Lung (tissue), 12 donors: ENCODE data around the gene GP5. TPM values are rescaled to one million over a fixed set of nuclear protein-coding genes. Genes with fewer than 3 reads are reported as not detected.

ENCODE experiments used
- ATAC-seq: fragments of 200-7000 bp; cut with Tn5 transposase; one replicate; pipeline ENCODE4 v1.9.1; 2020; ENCODE audit warnings: moderate number of reproducible peaks; ENCODE audit not compliant: insufficient read depth, low FRiP score
- DNase-seq, 3 donors: peaks; one replicate each; pipeline ENCODE4 v3.0.0-alpha.2; 2013 to 2017
- H3K27ac ChIP-seq, 2 donors: one replicate each; pipeline ENCODE4 v1.5.1; 2013; ENCODE audit warnings: mild to moderate bottlenecking in 2 of 2, moderate library complexity in 2 of 2, control low read depth in 1 of 2, inconsistent platforms in 1 of 2, low read depth in 1 of 2, low read length in 1 of 2
- H3K27me3 ChIP-seq, 3 donors: one replicate each; pipeline ENCODE4 v1.5.1; 2013; ENCODE audit warnings: low read length in 2 of 3; ENCODE audit not compliant: control insufficient read depth in 3 of 3, insufficient read depth in 3 of 3
- H3K36me3 ChIP-seq, 4 donors: one replicate each; pipeline ENCODE4 v1.5.1; 2013; ENCODE audit warnings: low read length in 4 of 4, mild to moderate bottlenecking in 1 of 4, moderate library complexity in 1 of 4; ENCODE audit not compliant: control insufficient read depth in 4 of 4, insufficient read depth in 4 of 4
- H3K4me1 ChIP-seq, 5 donors: one replicate each; pipeline ENCODE4 v1.5.1; 2013; ENCODE audit warnings: low read length in 5 of 5, mild to moderate bottlenecking in 2 of 5, moderate library complexity in 1 of 5; ENCODE audit not compliant: control insufficient read depth in 5 of 5, insufficient read depth in 5 of 5
- H3K4me3 ChIP-seq: one replicate; pipeline ENCODE4 v1.5.1; 2013; ENCODE audit warnings: mild to moderate bottlenecking, control low read depth, moderate library complexity
- H3K9ac ChIP-seq, 2 donors: one replicate each; pipeline ENCODE4 v1.5.1; 2013; ENCODE audit warnings: low read length in 2 of 2, control low read depth in 1 of 2; ENCODE audit not compliant: insufficient read depth in 1 of 2
- H3K9me3 ChIP-seq, 4 donors: one replicate each; pipeline ENCODE4 v1.5.1; 2013; ENCODE audit warnings: low read length in 3 of 4, mild to moderate bottlenecking in 1 of 4, moderate library complexity in 1 of 4; ENCODE audit not compliant: control insufficient read depth in 4 of 4, insufficient read depth in 3 of 4
- WGBS, 2 donors: extraction: QIAGEN DNeasy Blood & Tissue Kit; methylation state at CpG; one replicate each; pipeline ENCODE4 v1.1.7; 2013; 5-methylcytosine and 5-hydroxymethylcytosine counted together
- polyA plus RNA-seq, 2 donors: library from polyadenylated mRNA; stranded (reverse); fragments of 200-250 nt; gene quantifications; one replicate each; pipeline ENCODE4 v1.2.1, GENCODE V29; 2013
- total RNA-seq, 2 donors: library from RNA; depleted of rRNA in 1 of 2; stranded (reverse); fragments of >200 nt in 1 of 2; gene quantifications; one replicate each; pipeline ENCODE4 v1.2.1, GENCODE V29; 2014 to 2021
- TF ChIP-seq, protein P1 (sequence below): IDR thresholded peaks from 2 replicates; pipeline ENCODE4 v1.5.1; 2012; ENCODE audit warnings: mild to moderate bottlenecking; ENCODE audit errors: control extremely low read depth, extremely low read depth
- donor health status: control.
- donor health status: control.
- donor health status: Bipolar disorder and iron deficiency.
- donor health status: healthy.
- donor health status: DM: yes; HTN: yes; CAD: no.

Gene GP5
- total and polyA plus RNA-seq, 4 donors: 0.06 to 1.1 (median 0.37) TPM

DNA sequence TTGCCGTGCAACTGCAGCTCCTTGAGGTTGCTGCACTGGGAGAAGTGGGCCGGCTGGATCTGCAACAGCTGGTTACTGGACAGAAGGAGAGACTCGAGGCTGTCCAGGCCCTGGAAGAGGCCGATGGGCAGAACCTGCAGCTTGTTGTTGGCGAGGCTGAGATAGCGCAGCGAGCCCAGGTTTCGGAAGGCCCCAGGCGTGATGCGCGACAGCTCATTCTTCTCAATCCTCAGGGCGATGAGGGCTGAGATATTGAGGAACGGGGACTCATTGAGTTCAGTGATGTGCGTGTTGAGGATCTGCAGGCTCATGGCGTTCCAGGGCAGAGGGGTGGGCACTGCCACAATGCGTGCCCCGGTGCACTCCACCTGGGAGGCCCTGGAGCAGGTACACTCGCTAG, 38.5 kb downstream of the GP5 start:
- TF ChIP-seq, protein P1, sequence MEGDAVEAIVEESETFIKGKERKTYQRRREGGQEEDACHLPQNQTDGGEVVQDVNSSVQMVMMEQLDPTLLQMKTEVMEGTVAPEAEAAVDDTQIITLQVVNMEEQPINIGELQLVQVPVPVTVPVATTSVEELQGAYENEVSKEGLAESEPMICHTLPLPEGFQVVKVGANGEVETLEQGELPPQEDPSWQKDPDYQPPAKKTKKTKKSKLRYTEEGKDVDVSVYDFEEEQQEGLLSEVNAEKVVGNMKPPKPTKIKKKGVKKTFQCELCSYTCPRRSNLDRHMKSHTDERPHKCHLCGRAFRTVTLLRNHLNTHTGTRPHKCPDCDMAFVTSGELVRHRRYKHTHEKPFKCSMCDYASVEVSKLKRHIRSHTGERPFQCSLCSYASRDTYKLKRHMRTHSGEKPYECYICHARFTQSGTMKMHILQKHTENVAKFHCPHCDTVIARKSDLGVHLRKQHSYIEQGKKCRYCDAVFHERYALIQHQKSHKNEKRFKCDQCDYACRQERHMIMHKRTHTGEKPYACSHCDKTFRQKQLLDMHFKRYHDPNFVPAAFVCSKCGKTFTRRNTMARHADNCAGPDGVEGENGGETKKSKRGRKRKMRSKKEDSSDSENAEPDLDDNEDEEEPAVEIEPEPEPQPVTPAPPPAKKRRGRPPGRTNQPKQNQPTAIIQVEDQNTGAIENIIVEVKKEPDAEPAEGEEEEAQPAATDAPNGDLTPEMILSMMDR: no peak
- no peaks in the 10 kb centered on the region for H3K36me3 ChIP-seq
- H3K4me1 ChIP-seq: peaks cover 0 to 16% (median 0%) of the 10 kb centered on the region in 5 donors
- H3K27me3 ChIP-seq: no peaks in the 10 kb centered on the region
- DNase-seq (no peak), ATAC-seq (no peak)
- H3K4me3 ChIP-seq: no peak overlapping the region
- WGBS, 2 donors: 92 to 96% methylated on average over 18 of the region's 18 CpGs
- H3K27ac ChIP-seq: no peak overlapping the region
- H3K9me3 ChIP-seq: no peaks in the 10 kb centered on the region
- no peak overlapping the region for H3K9ac ChIP-seq

DNA sequence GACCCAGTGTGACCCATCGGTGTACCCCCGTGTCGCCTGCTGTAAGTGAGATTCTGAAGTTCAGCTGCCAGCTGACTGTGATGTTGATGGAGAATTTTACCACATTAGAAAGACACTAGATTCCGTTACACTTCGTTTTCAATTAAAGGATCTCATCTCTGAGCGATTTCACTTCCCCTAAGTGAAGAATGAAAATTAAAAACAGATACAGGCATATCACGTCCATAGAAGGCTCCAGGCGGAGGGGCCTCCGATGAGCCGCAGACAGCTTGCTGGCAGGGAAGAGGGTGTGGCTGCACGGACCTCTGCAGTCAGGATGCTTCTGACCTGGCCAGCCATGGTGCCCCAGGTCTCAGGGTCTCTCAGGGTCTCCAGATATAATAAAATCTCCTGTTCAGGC, 41.4 kb downstream of the GP5 start:
- no peak overlapping the region for H3K9ac ChIP-seq
- peaks cover 0 to under 1% (median 0%) of the 10 kb centered on the region in 4 donors for H3K9me3 ChIP-seq
- H3K27me3 ChIP-seq: no peaks in the 10 kb centered on the region
- H3K4me3 ChIP-seq: no peak overlapping the region
- TF ChIP-seq, protein P1: no peak
- H3K4me1 ChIP-seq: no peaks in the 10 kb centered on the region
- ATAC-seq (no peak), DNase-seq (no peak)
- 86 to 92% methylated on average over 11 of the region's 11 CpGs for WGBS, 2 donors
- H3K36me3 ChIP-seq: no peaks in the 10 kb centered on the region
- H3K27ac ChIP-seq: no peak overlapping the region

DNA sequence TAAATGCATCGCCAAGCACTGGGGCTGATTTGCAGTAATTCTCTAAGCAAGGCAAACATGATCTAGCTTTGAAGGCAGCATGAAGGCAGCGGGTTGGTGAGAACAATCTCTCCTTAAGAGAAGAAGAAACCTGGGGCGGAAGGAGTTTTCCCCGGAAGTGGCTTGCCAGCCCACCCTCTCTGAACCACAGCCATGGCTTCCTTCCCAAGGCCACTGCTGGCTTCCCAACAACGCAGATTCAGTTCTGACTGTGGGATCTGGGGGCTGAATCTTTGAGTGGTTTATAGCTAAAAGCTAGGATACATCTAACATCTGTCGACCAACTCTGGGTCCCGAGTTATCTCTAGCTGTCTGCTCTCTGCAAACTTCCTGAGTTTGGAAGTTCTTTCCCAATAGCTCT, 43.7 kb downstream of the GP5 start:
- ATAC-seq: no peak

DNA sequence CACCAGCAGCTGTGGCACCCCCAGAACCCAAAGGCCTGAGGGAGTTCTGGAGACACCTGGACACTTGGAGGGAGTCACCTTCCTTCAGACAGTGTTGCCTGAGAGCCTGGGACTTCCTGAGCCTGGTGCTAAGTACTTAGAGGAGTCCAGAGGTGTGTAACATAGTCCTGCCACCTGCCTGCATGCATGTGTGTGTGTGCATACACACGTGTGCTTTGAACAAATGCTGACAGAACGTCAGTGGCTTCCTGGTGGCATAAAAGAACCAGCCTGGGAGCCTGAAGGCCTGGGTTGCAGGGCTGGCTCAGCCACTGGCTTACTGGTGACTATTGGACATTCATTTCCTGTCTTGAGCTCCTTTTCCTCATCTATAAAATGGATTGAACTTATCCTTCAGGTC, 44.8 kb downstream of the GP5 start:
- WGBS, 2 donors: 77 to 79% methylated on average over 2 of the region's 2 CpGs
- Histone ChIP-seq H3K4me1 (peaks cover 0 to 5% (median 0%) of the 10 kb centered on the region in 5 donors), H3K27me3 (no peaks in the 10 kb centered on the region), H3K9ac (no peak overlapping the region), H3K9me3 (peaks cover 0 to 2% (median 0%) of the 10 kb centered on the region in 4 donors), H3K27ac (no peak overlapping the region), H3K4me3 (no peak overlapping the region), H3K36me3 (no peaks in the 10 kb centered on the region)
- ATAC-seq (no peak), DNase-seq (no peak)
- TF ChIP-seq, protein P1: no peak

More for the DNA sequence above, 43.7 kb downstream of the GP5 start:
- Histone ChIP-seq H3K36me3 (no peaks in the 10 kb centered on the region), H3K4me3 (no peak overlapping the region), H3K4me1 (peaks cover 0 to 1% (median 0%) of the 10 kb centered on the region in 5 donors), H3K9me3 (peaks cover 0 to 2% (median 0%) of the 10 kb centered on the region in 4 donors), H3K27ac (no peak overlapping the region), H3K27me3 (no peaks in the 10 kb centered on the region), H3K9ac (no peak overlapping the region)
- WGBS, 2 donors: 74 to 77% methylated on average over 7 of the region's 7 CpGs
- TF ChIP-seq, protein P1: no peak
- no peak for DNase-seq
